ENCODE measurements around the gene HNF1B. TPM values are rescaled to one million over a fixed set of nuclear protein-coding genes. Genes with fewer than 3 reads are reported as not detected.

Gene HNF1B
- total RNA-seq, 2 experiments from 2014 or later: not detected

DNA sequence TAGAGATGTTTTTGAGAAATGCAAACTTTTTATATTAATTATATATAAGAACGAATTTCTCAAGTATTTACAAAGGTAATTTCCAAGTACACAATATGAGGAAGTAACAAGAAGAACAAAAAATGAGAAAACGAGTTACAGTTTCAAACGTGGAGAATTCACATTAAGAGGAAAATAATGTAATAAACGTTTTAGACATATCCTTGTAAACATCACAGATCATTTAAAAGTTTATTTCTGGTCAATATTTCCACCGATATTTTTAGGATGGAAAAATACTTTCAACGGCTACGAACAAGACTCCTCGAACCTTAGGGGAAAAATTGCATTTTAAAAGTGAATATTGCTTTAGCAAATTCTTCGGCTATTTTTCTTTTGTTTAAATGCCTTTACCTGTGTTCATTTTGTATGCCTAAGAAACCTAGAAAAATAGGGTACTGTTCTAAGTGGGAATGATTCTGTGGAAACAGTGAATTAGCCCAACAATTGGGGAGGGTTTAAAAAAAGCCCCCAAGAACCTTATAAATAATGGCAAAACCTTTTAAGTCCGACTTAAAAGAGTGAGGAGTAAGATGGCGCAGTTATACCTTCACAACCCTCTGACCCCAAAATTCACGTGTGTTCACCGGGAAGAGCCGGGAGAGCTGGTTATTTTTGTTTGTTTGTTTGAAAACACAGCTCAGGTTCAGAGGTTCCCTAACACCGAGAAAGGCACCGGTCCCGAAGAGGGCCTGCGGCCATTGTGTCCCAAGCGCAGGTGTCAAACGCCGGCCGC lies 3.3 kb downstream of the HNF1B start:
- ChIA-PET POLR2A (no interaction called here), CTCF (no interaction called here)
- intact Hi-C loops (cut with DNase I, micrococcal nuclease): no loop called here
- TF ChIP-seq, protein P1, sequence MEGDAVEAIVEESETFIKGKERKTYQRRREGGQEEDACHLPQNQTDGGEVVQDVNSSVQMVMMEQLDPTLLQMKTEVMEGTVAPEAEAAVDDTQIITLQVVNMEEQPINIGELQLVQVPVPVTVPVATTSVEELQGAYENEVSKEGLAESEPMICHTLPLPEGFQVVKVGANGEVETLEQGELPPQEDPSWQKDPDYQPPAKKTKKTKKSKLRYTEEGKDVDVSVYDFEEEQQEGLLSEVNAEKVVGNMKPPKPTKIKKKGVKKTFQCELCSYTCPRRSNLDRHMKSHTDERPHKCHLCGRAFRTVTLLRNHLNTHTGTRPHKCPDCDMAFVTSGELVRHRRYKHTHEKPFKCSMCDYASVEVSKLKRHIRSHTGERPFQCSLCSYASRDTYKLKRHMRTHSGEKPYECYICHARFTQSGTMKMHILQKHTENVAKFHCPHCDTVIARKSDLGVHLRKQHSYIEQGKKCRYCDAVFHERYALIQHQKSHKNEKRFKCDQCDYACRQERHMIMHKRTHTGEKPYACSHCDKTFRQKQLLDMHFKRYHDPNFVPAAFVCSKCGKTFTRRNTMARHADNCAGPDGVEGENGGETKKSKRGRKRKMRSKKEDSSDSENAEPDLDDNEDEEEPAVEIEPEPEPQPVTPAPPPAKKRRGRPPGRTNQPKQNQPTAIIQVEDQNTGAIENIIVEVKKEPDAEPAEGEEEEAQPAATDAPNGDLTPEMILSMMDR (IDR thresholded peaks at IDR 0.05): no peak
- Mint-ChIP-seq H3K9me3 (no peaks in the 10 kb centered on the region), H3K27me3 (peaks cover 91% of the 10 kb centered on the region), H3K4me3 (no peak overlapping the region), H3K4me1 (ENCODE audit: low read depth) (peaks cover 22% of the 10 kb centered on the region), H3K27ac (no peak overlapping the region), H3K36me3 (ENCODE audit: low read depth) (no peaks in the 10 kb centered on the region)
- peaks cover 75 to 90% of the 10 kb centered on the region in 2 experiments for H3K27me3 ChIP-seq (ENCODE audit: control insufficient read depth in 1 of 2, insufficient read depth in 2 of 2, low read length in 2 of 2)
- H3K36me3 ChIP-seq (ENCODE audit: insufficient read depth, low read length): no peaks in the 10 kb centered on the region
- no peak for ATAC-seq (ENCODE audit: poor library complexity)
- H3K9me3 ChIP-seq (ENCODE audit: control insufficient read depth in 1 of 2, insufficient read depth in 1 of 2, low read length in 2 of 2): peaks cover 0 to 23% of the 10 kb centered on the region in 2 experiments
- peaks cover 40% of the 10 kb centered on the region for H3K4me1 ChIP-seq (ENCODE audit: insufficient read depth, low read length)
- no peak overlapping the region for H3K27ac ChIP-seq (ENCODE audit: low read depth in 1 of 2, low read length in 2 of 2)
- peak overlapping the region; percentile 13 for H3K4me3 ChIP-seq (ENCODE audit: low read length)
- DNase-seq: no peak

DNA sequence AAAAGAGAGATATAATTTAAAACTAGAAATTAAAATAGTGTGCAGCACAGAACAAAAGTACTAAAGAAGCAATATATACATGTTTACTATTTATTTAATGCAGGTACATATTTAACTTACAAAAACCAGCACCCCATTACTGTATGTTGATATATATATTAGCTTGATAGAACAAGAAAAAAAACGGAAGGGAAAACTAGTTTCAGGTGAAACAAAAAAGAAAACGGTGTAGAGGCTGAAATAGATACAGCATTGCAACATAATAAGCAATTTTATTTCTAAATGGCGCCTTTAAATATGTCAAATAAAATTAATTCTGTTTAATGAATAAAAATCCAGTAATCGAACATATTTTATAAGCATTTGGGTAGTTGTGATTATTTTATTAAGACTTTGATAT lies 3.9 kb downstream of the HNF1B start:
- H3K27ac ChIP-seq (ENCODE audit: low read depth in 1 of 2, low read length in 2 of 2): no peak overlapping the region
- ChIA-PET CTCF (no interaction called here), POLR2A (no interaction called here)
- no peak for DNase-seq
- H3K36me3 Mint-ChIP-seq (ENCODE audit: low read depth): no peaks in the 10 kb centered on the region
- H3K27ac Mint-ChIP-seq: no peak overlapping the region
- peaks cover 0 to 23% of the 10 kb centered on the region in 2 experiments for H3K9me3 ChIP-seq (ENCODE audit: control insufficient read depth in 1 of 2, insufficient read depth in 1 of 2, low read length in 2 of 2)
- intact Hi-C loops (cut with DNase I, micrococcal nuclease): no loop called here
- no peak overlapping the region for H3K4me3 Mint-ChIP-seq
- peaks cover 91% of the 10 kb centered on the region for H3K27me3 Mint-ChIP-seq
- H3K36me3 ChIP-seq (ENCODE audit: insufficient read depth, low read length): no peaks in the 10 kb centered on the region
- no peaks in the 10 kb centered on the region for H3K9me3 Mint-ChIP-seq
- no peak for ATAC-seq (ENCODE audit: poor library complexity)
- peaks cover 40% of the 10 kb centered on the region for H3K4me1 ChIP-seq (ENCODE audit: insufficient read depth, low read length)
- peaks cover 22% of the 10 kb centered on the region for H3K4me1 Mint-ChIP-seq (ENCODE audit: low read depth)
- H3K27me3 ChIP-seq (ENCODE audit: control insufficient read depth in 1 of 2, insufficient read depth in 2 of 2, low read length in 2 of 2): peaks cover 72 to 85% of the 10 kb centered on the region in 2 experiments
- H3K4me3 ChIP-seq (ENCODE audit: low read length): no peak overlapping the region
- TF ChIP-seq, protein P1 (IDR thresholded peaks at IDR 0.05): no peak

DNA sequence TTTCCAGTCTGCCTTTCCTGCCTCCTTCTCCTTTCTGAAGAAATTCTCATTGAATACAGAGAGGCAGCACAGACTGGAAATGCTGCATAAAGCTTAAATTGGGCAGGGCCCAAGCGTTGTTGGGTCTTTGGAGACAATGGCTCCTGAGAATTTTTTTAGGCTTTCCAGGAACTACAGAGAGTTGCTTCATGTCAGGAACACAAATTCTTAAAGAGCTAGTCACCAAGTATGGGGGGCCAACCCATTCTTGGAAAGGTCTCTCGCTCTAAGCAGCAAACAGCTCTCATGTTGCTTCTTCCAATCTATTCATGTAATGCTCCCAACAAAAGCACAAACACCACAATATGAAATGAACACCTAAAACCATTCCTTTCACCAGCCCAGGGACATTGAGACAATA lies 6.9 kb downstream of the HNF1B start:
- Histone ChIP-seq H3K27me3 (ENCODE audit: control insufficient read depth in 1 of 2, insufficient read depth in 2 of 2, low read length in 2 of 2) (peaks cover 43 to 60% of the 10 kb centered on the region in 2 experiments), H3K27ac (ENCODE audit: low read depth in 1 of 2, low read length in 2 of 2) (no peak overlapping the region), H3K4me3 (ENCODE audit: low read length) (no peak overlapping the region), H3K9me3 (ENCODE audit: control insufficient read depth in 1 of 2, insufficient read depth in 1 of 2, low read length in 2 of 2) (peaks cover 0 to 7% of the 10 kb centered on the region in 2 experiments), H3K4me1 (ENCODE audit: insufficient read depth, low read length) (peaks cover 12% of the 10 kb centered on the region), H3K36me3 (ENCODE audit: insufficient read depth, low read length) (no peaks in the 10 kb centered on the region)
- ChIA-PET CTCF (no interaction called here), POLR2A (no interaction called here)
- DNase-seq (no peak), ATAC-seq (ENCODE audit: poor library complexity) (no peak)
- TF ChIP-seq, protein P1 (IDR thresholded peaks at IDR 0.05): no peak
- Mint-ChIP-seq H3K9me3 (no peaks in the 10 kb centered on the region), H3K27me3 (peaks cover 68% of the 10 kb centered on the region), H3K4me3 (no peak overlapping the region), H3K27ac (no peak overlapping the region), H3K4me1 (ENCODE audit: low read depth) (peaks cover 11% of the 10 kb centered on the region), H3K36me3 (ENCODE audit: low read depth) (no peaks in the 10 kb centered on the region)
- intact Hi-C loops (cut with DNase I, micrococcal nuclease): loop anchor here in 1 of 2 experiments (10.0 kb wide), 1 partner anchor 63 kb away; no protein-coding TSS in a partner anchor
